Measurements from ENCODE around the gene CEP41. TPM values are rescaled to one million over a fixed set of nuclear protein-coding genes. Genes with fewer than 3 reads are reported as not detected.

The CEP41 gene
- total and polyA plus RNA-seq, 2 of the 13 experiments (the other 11 are each of a cell fraction or from before 2014, with no cell fraction given): 8.7 to 9.0 TPM

- TF ChIP-seq BCLAF1 (IDR thresholded peaks at IDR 0.05) (no peak), TAF15 (IDR thresholded peaks at IDR 0.05; ENCODE audit: low read depth, low read length, poor library complexity, severe bottlenecking) (no peak), ZNF224 (CRISPR knock-in tag; IDR thresholded peaks at IDR 0.05) (no peak), MED1 (CRISPR knock-in tag; IDR thresholded peaks at IDR 0.05) (peak; percentile 53; the same call in 1 of the 2 replicates), YEATS2 (CRISPR knock-in tag; IDR thresholded peaks at IDR 0.05; ENCODE audit: borderline replicate concordance) (peak; percentile 78; the same call in 1 of the 2 replicates), DMTF1 (CRISPR knock-in tag; IDR thresholded peaks at IDR 0.05) (no peak), MAFG (CRISPR knock-in tag; IDR thresholded peaks at IDR 0.05) (no peak), ZFX (CRISPR knock-in tag; IDR thresholded peaks at IDR 0.05; ENCODE audit: low read depth) (peak; percentile 78), BHLHE40 (IDR thresholded peaks at IDR 0.05; ENCODE audit: low read length) (peak; percentile 31; the same call in 1 of the 2 replicates), ZBTB4 (CRISPR knock-in tag; IDR thresholded peaks at IDR 0.05; ENCODE audit: borderline replicate concordance) (0 out of 2 replicates have a peak, but pooled peaks have one; percentile 47), RELA (CRISPR knock-in tag; IDR thresholded peaks at IDR 0.05) (0 out of 2 replicates have a peak, but pooled peaks have one; percentile 21), NCOA1 (CRISPR knock-in tag; IDR thresholded peaks at IDR 0.05) (no peak), HMGA1 (CRISPR knock-in tag; conservative IDR thresholded peaks at IDR 0.05) (no peak), DMAP1 (CRISPR knock-in tag; IDR thresholded peaks at IDR 0.05) (peak; percentile 76), ZNF160 (CRISPR knock-in tag; IDR thresholded peaks at IDR 0.05) (0 out of 2 replicates have a peak, but pooled peaks have one; percentile 37), NFATC3 (CRISPR knock-in tag; IDR thresholded peaks at IDR 0.05) (0 out of 2 replicates have a peak, but pooled peaks have one; percentile 35), ZNF710 (CRISPR knock-in tag; IDR thresholded peaks at IDR 0.05; ENCODE audit: borderline replicate concordance) (no peak)
These were observed 45.5 kb upstream of the CEP41 start (continued) for GRCh38 chr7:130486114-130486953.

All from HepG2 (cell line).